IPS DF 4.7 (cell line): ENCODE data around the gene DNHD1.

Source experiments
- DNase-seq: peaks from one replicate; pipeline ENCODE4 v3.0.0-alpha.2; 2013; ENCODE audit warnings: low spot score; ENCODE audit errors: extremely low read depth

Gene DNHD1

GRCh38 chr11:6497069-6497839 lies at the start of gene DNHD1:
TSS of gene DNHD1 (plus strand) at chr11:6497280. CDS start at chr11:6498216, 936 bp downstream.
- no peak for DNase-seq

GRCh38 chr11:6448574-6448973 lies 48.5 kb upstream of the DNHD1 start:
- DNase-seq: no peak

- no peak for DNase-seq
Measured at GRCh38 chr11:6452219-6452618, 44.9 kb upstream of the DNHD1 start.

GRCh38 chr11:6453152-6453551 lies 43.9 kb upstream of the DNHD1 start:
- DNase-seq: no peak

- no peak for DNase-seq
Measured at GRCh38 chr11:6455070-6455469, 42.0 kb upstream of the DNHD1 start.

- no peak for DNase-seq
Measured at GRCh38 chr11:6456361-6457073, 40.6 kb upstream of the DNHD1 start.

GRCh38 chr11:6457581-6458320 lies 39.3 kb upstream of the DNHD1 start:
- DNase-seq: no peak

GRCh38 chr11:6458352-6459098 lies 38.6 kb upstream of the DNHD1 start:
- no peak for DNase-seq

GRCh38 chr11:6459099-6459450 lies 38.0 kb upstream of the DNHD1 start:
- no peak for DNase-seq

- DNase-seq: peak; percentile 97
Measured at GRCh38 chr11:6468712-6469495, 28.2 kb upstream of the DNHD1 start.

GRCh38 chr11:6469599-6469998 lies 27.5 kb upstream of the DNHD1 start:
- DNase-seq: no peak

GRCh38 chr11:6472934-6473333 lies 24.1 kb upstream of the DNHD1 start:
- DNase-seq: no peak

- DNase-seq: no peak
Measured at GRCh38 chr11:6473451-6474412, 23.3 kb upstream of the DNHD1 start, which contains the start of gene TRIM3. TSS of gene TRIM3 (minus strand) at chr11:6473941. CDS start at chr11:6465695, 8,246 bp downstream.

- no peak for DNase-seq
Measured at GRCh38 chr11:6474413-6474792, 22.7 kb upstream of the DNHD1 start.

- DNase-seq: no peak
Measured at GRCh38 chr11:6474806-6475500, 22.1 kb upstream of the DNHD1 start.

- no peak for DNase-seq
Measured at GRCh38 chr11:6475936-6476335, 21.1 kb upstream of the DNHD1 start.

- DNase-seq: no peak
Measured at GRCh38 chr11:6476571-6476970, 20.5 kb upstream of the DNHD1 start.

- no peak for DNase-seq
Measured at GRCh38 chr11:6480299-6480914, 16.7 kb upstream of the DNHD1 start.
